IMR-90 (cell line): ENCODE measurements around the gene TCF4.

ENCODE experiments used
- CEBPB ChIP-seq: IDR thresholded peaks from 2 replicates; pipeline ENCODE4 v1.6.1; 2012; ENCODE audit warnings: low read depth, low read length, improper control_type of control experiment
- NFE2L2 ChIP-seq: fragments of 150-350 bp; IDR thresholded peaks from 2 replicates; pipeline ENCODE4 v1.6.1; 2016; ENCODE audit warnings: low read depth, mild to moderate bottlenecking, low read length

DNA sequence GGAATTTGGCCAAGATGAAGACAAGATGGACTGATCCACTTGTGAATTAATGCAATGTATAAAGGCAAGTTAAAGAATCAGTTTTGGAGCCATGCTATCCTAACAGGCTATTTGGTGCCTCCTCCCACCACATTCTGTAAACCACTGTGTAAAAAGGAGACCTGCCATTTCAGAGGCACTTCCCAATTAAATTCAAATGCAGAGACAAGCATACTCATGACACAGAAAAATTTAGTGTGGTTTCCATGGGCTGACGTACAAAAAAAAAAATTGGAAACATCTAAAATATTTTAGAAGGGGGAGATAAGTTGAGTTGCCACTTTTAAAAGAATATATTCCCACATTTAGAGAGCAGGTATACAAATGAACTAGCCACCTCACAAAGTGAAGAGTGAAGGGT lies 112.1 kb downstream of the TCF4 start:
- no peak for TF ChIP-seq NFE2L2
- TF ChIP-seq CEBPB = no peak
